Stimulated activated CD8-positive, alpha-beta memory T cell treated with anti-CD3 and anti-CD28 coated beads, Interleukin-4, amount 100 ng/mL, for 24 hours (primary cell): ENCODE measurements around the gene PPP1R3C.

Source experiments
- DNase-seq: peaks from one replicate; pipeline ENCODE4 v3.0.0-alpha.2; 2020; ENCODE audit warnings: low read depth

PPP1R3C gene

GRCh38 chr10:91601212-91601611 lies 31.7 kb downstream of the PPP1R3C start:
- DNase-seq, result no peak

- DNase-seq, result no peak
Measured at GRCh38 chr10:91598211-91598977, 34.5 kb downstream of the PPP1R3C start.

- no peak for DNase-seq
Measured at GRCh38 chr10:91597197-91597881, 35.5 kb downstream of the PPP1R3C start.

GRCh38 chr10:91596825-91597196 lies 36.1 kb downstream of the PPP1R3C start:
- DNase-seq, result no peak

GRCh38 chr10:91593834-91594233 lies 39.0 kb downstream of the PPP1R3C start:
- no peak for DNase-seq

- no peak for DNase-seq
Measured at GRCh38 chr10:91593366-91593765, 39.5 kb downstream of the PPP1R3C start.

- no peak for DNase-seq
Measured at GRCh38 chr10:91592266-91592975, 40.5 kb downstream of the PPP1R3C start.

GRCh38 chr10:91591797-91592174 lies 41.1 kb downstream of the PPP1R3C start:
- DNase-seq, result no peak

- DNase-seq, result no peak
Measured at GRCh38 chr10:91590904-91591796, 41.7 kb downstream of the PPP1R3C start.

- DNase-seq, result no peak
Measured at GRCh38 chr10:91590142-91590903, 42.5 kb downstream of the PPP1R3C start.

- DNase-seq, result no peak
Measured at GRCh38 chr10:91589658-91590035, 43.2 kb downstream of the PPP1R3C start.

GRCh38 chr10:91589015-91589657 lies 43.7 kb downstream of the PPP1R3C start:
- no peak for DNase-seq

- no peak for DNase-seq
Measured at GRCh38 chr10:91587710-91588638, 44.9 kb downstream of the PPP1R3C start.

- no peak for DNase-seq
Measured at GRCh38 chr10:91582153-91582554, 50.7 kb downstream of the PPP1R3C start.

GRCh38 chr10:91579329-91579985 lies 53.4 kb downstream of the PPP1R3C start:
- no peak for DNase-seq
